Measurements from ENCODE around the gene RASL10A.

The RASL10A gene

DNA sequence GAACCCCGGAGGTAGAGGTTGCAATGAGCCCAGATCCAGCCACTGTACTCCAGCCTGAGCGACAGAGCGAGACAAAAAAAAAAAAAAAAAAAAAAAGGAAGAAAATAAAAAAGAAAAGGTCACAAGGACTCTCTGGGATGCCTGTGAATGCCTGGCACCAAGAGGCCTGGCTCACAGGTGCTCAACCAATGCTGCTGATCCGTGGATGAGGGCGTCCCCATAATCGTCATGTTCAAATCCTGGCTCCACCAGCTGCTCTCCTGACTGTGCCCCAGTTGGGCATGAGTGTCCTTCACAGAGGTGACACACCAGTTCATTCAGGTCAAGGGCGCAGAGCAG lies 9.7 kb downstream of the RASL10A start:
- no peaks in the 10 kb centered on the region for H3K27me3 ChIP-seq (ENCODE audit: control insufficient read depth, insufficient read depth, low read length)
- H3K36me3 ChIP-seq (ENCODE audit: control insufficient read depth, insufficient read depth, low read length) = no peaks in the 10 kb centered on the region
- peak overlapping the region; percentile 75 for H3K4me3 ChIP-seq (ENCODE audit: low read depth, low read length)
- H3K4me1 ChIP-seq = no peaks in the 10 kb centered on the region
- no peak overlapping the region for H3K9ac ChIP-seq
- no peaks in the 10 kb centered on the region for H3K9me3 ChIP-seq (ENCODE audit: control insufficient read depth, low read length)
- peak overlapping the region; percentile 75 for H3K4me2 ChIP-seq (ENCODE audit: low read length)
- no peak overlapping the region for H3K27ac ChIP-seq
- TF ChIP-seq, protein P1, sequence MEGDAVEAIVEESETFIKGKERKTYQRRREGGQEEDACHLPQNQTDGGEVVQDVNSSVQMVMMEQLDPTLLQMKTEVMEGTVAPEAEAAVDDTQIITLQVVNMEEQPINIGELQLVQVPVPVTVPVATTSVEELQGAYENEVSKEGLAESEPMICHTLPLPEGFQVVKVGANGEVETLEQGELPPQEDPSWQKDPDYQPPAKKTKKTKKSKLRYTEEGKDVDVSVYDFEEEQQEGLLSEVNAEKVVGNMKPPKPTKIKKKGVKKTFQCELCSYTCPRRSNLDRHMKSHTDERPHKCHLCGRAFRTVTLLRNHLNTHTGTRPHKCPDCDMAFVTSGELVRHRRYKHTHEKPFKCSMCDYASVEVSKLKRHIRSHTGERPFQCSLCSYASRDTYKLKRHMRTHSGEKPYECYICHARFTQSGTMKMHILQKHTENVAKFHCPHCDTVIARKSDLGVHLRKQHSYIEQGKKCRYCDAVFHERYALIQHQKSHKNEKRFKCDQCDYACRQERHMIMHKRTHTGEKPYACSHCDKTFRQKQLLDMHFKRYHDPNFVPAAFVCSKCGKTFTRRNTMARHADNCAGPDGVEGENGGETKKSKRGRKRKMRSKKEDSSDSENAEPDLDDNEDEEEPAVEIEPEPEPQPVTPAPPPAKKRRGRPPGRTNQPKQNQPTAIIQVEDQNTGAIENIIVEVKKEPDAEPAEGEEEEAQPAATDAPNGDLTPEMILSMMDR (IDR thresholded peaks at IDR 0.05) = no peak
- peak overlapping the region; percentile 80 for H2AFZ ChIP-seq
- no peaks in the 10 kb centered on the region for H3K79me2 ChIP-seq

DNA sequence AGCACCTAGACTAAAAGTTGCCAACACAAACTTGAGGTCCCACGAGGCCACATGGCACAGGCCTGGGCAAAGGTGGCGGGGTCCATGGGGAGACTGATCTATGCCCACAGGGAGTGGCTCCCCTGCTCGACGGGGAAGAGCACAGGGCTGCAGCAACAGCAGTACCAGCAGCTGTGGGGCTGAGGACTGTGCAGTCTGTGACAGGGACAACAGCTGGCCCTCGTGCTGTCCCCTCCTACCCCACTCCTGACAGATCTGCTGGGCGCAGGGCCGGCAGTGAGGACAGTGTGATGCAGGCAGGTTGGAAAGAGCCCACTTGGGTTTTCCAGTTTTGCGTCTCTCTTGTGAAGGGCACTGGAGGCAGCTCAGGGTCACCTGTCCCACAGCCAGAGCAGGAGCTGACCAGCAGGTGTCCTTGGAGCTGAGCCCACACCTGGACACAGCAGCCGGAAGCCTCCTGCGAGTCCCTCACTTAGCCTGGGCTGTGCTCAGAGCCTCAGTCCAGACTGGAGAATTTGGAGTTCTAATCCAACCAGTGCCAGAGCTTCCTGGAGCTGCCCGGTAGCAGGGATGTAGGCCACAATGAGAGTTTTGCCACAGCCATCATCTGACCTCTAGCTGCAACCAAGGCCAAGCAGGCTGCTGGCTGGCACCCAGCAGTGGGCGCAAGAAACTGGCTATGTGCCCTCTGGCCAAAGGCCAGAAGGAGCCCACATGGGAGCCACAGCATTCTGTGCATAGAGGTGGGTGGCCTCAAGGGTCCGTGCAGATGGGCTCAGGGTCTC lies 12.6 kb downstream of the RASL10A start:
- Histone ChIP-seq H3K4me2 (ENCODE audit: low read length) (peak overlapping the region; percentile 37), H2AFZ (no peak overlapping the region), H3K9me3 (ENCODE audit: control insufficient read depth, low read length) (no peaks in the 10 kb centered on the region), H3K4me3 (ENCODE audit: low read depth, low read length) (no peak overlapping the region), H3K36me3 (ENCODE audit: control insufficient read depth, insufficient read depth, low read length) (peaks cover 4% of the 10 kb centered on the region), H3K27ac (peak overlapping the region; percentile 32), H3K79me2 (no peaks in the 10 kb centered on the region), H3K27me3 (ENCODE audit: control insufficient read depth, insufficient read depth, low read length) (no peaks in the 10 kb centered on the region), H3K4me1 (no peaks in the 10 kb centered on the region), H3K9ac (no peak overlapping the region)
- TF ChIP-seq, protein P1 (IDR thresholded peaks at IDR 0.05) = no peak

DNA sequence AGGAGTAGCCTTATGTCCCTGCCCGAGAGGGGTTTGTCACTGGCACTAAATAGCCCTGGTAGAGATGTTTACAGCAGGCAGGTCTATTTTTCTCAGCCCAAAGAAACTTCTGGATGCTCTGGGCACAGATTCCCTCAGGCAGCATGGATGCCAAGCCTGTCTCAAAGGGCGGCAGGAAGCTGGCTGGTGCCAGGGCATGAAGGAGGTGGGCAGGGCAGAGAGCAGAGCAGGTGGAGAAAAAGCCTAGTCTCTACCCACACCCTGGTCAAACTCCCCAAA lies 13.2 kb downstream of the RASL10A start:
- no peaks in the 10 kb centered on the region for H3K9me3 ChIP-seq (ENCODE audit: control insufficient read depth, low read length)
- H3K36me3 ChIP-seq (ENCODE audit: control insufficient read depth, insufficient read depth, low read length) = peaks cover 4% of the 10 kb centered on the region
- no peak overlapping the region for H3K9ac ChIP-seq
- H3K27me3 ChIP-seq (ENCODE audit: control insufficient read depth, insufficient read depth, low read length) = no peaks in the 10 kb centered on the region
- H3K27ac ChIP-seq = peak overlapping the region; percentile 24
- no peaks in the 10 kb centered on the region for H3K4me1 ChIP-seq
- no peak overlapping the region for H3K4me2 ChIP-seq (ENCODE audit: low read length)
- TF ChIP-seq, protein P1 (IDR thresholded peaks at IDR 0.05) = no peak
- no peak overlapping the region for H3K4me3 ChIP-seq (ENCODE audit: low read depth, low read length)
- H3K79me2 ChIP-seq = no peaks in the 10 kb centered on the region
- no peak overlapping the region for H2AFZ ChIP-seq

DNA sequence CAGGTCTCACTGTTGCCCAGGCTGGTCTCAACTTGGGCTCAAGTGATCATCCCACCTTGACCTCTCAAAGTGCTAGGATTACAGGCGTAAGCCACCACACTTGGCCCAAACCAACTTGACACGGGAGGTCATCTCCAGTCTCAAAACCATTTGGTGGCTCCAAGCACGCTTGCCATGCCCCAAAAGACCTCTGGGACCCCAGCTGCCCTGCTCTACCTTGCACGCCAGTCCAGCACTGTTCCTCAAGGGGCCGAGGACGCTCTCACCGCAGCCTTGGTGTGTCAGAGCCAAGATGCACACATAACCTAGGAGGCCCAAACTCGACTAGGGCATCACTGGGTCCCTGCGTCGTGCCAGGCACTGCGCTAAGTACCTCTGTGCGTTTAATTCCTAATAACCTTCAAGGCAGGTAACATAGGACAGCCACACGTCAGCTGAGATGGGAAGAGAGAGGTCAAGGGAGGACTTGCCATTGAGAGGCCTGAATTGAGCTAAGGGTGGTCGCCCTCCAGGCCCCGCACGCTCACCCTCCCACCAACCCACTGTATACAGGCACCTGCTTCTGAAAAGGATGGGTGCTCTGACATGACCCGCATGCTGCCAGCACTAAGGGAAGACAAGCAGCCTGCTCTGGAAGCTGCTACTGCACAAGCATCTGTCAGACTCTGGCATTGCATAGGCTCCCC lies 13.6 kb downstream of the RASL10A start:
- Histone ChIP-seq H3K36me3 (ENCODE audit: control insufficient read depth, insufficient read depth, low read length) (peaks cover 4% of the 10 kb centered on the region), H3K27ac (no peak overlapping the region), H3K9ac (no peak overlapping the region), H3K4me3 (ENCODE audit: low read depth, low read length) (no peak overlapping the region), H3K4me1 (no peaks in the 10 kb centered on the region), H3K9me3 (ENCODE audit: control insufficient read depth, low read length) (no peaks in the 10 kb centered on the region), H2AFZ (no peak overlapping the region), H3K79me2 (no peaks in the 10 kb centered on the region), H3K27me3 (ENCODE audit: control insufficient read depth, insufficient read depth, low read length) (no peaks in the 10 kb centered on the region), H3K4me2 (ENCODE audit: low read length) (no peak overlapping the region)
- TF ChIP-seq, protein P1 (IDR thresholded peaks at IDR 0.05) = no peak

Data from parathyroid adenoma (tissue), 2 donors.